Keratinocyte (primary cell): ENCODE data around the gene RBM18. TPM values are rescaled to one million over a fixed set of nuclear protein-coding genes. Genes with fewer than 3 reads are reported as not detected.

Source experiments
- DNase-seq: peaks from one replicate; pipeline ENCODE4 v3.0.0-alpha.2; 2011; ENCODE audit warnings: low read depth, missing footprints, low spot score
- FAIRE-seq: peaks from 2 replicates; lab custom pipeline; 2011; peaks lifted over from hg19 to GRCh38; lab: Jason Lieb, UNC
- H2AFZ ChIP-seq: 2 replicates; pipeline ENCODE4 v1.6.0; 2012; ENCODE audit warnings: low read length, control low read depth, inconsistent platforms; ENCODE audit not compliant: control insufficient read depth
- H3K27ac ChIP-seq: 2 replicates; pipeline ENCODE4 v1.5.1; 2011; ENCODE audit warnings: low read length; ENCODE audit not compliant: control insufficient read depth, insufficient read depth
- H3K27me3 ChIP-seq: 3 replicates; pipeline ENCODE4 v1.6.0; 2011; ENCODE audit warnings: low read length; ENCODE audit not compliant: control insufficient read depth, insufficient read depth; ENCODE audit errors: extremely low read depth
- H3K36me3 ChIP-seq, 2 experiments: 2 replicates in 1 of 2; 3 replicates in 1 of 2; pipeline ENCODE4 v1.5.1; 2011; ENCODE audit warnings: low read length in 2 of 2, mild to moderate bottlenecking in 1 of 2; ENCODE audit not compliant: control insufficient read depth in 2 of 2, insufficient read depth in 2 of 2; ENCODE audit errors: extremely low read depth in 1 of 2
- H3K4me1 ChIP-seq: 3 replicates; pipeline ENCODE4 v1.5.1; 2011; ENCODE audit warnings: low read length; ENCODE audit not compliant: control insufficient read depth, insufficient read depth; ENCODE audit errors: extremely low read depth
- H3K4me2 ChIP-seq: 3 replicates; pipeline ENCODE4 v1.6.0; 2011; ENCODE audit warnings: low read depth, low read length; ENCODE audit not compliant: control insufficient read depth, insufficient read depth; ENCODE audit errors: extremely low read depth
- H3K4me3 ChIP-seq, 3 experiments: fragments of 200-600 bp in 1 of 3; sonication (generic) in 1 of 3; 2 replicates in 2 of 3; 3 replicates in 1 of 3; pipeline ENCODE4 v1.5.1; 2011 to 2016; ENCODE audit warnings: low read length in 3 of 3, mild to moderate bottlenecking in 3 of 3, control low read depth in 2 of 3, inconsistent platforms in 1 of 3, low read depth in 1 of 3, mixed read lengths in 1 of 3, mixed run types in 1 of 3, moderate library complexity in 1 of 3; ENCODE audit not compliant: control insufficient read depth in 2 of 3, insufficient read depth in 2 of 3; ENCODE audit errors: extremely low read depth in 1 of 3
- H3K79me2 ChIP-seq: 2 replicates; pipeline ENCODE4 v1.6.0; 2012; ENCODE audit warnings: low read length; ENCODE audit not compliant: control insufficient read depth, insufficient read depth
- H3K9ac ChIP-seq: 3 replicates; pipeline ENCODE4 v1.6.0; 2011; ENCODE audit warnings: low read length; ENCODE audit not compliant: control insufficient read depth, insufficient read depth; ENCODE audit errors: extremely low read depth
- H3K9me1 ChIP-seq: 3 replicates; pipeline ENCODE4 v1.6.0; 2011; ENCODE audit warnings: low read length; ENCODE audit not compliant: control insufficient read depth, insufficient read depth; ENCODE audit errors: extremely low read depth
- H3K9me3 ChIP-seq: 2 replicates; pipeline ENCODE4 v1.5.1; 2012; ENCODE audit warnings: low read depth, low read length; ENCODE audit not compliant: control insufficient read depth
- H4K20me1 ChIP-seq: 3 replicates; pipeline ENCODE4 v1.6.0; 2011; ENCODE audit warnings: low read length; ENCODE audit not compliant: control insufficient read depth, insufficient read depth; ENCODE audit errors: extremely low read depth
- CTCF ChIP-seq, 3 experiments: IDR thresholded peaks in 1 of 3; conservative IDR thresholded peaks in 1 of 3; optimal IDR thresholded peaks in 1 of 3; 2 replicates in 2 of 3; 3 replicates in 1 of 3; pipeline versions ENCODE3 to v1.5.1; 2011; ENCODE audit warnings: low read length in 3 of 3, mild to moderate bottlenecking in 3 of 3, moderate library complexity in 2 of 3, control low read depth in 1 of 3, inconsistent platforms in 1 of 3; ENCODE audit not compliant: insufficient read depth in 2 of 3; ENCODE audit errors: extremely low read depth in 1 of 3
- EZH2 ChIP-seq: IDR thresholded peaks from one replicate; pipeline ENCODE4 v1.6.1; 2012; ENCODE audit warnings: inconsistent platforms, mild to moderate bottlenecking, low read length, moderate library complexity
- dilution Hi-C: fragments of 300-500 bp; cut with MboI; formaldehyde crosslinking; loops from one replicate; pipeline ENCODE4 v1.7.0; 2020; ENCODE audit warnings: low sequenced_read_pairs; ENCODE audit not compliant: extremely low pct_ligation_motif_present
- polyA plus RNA-seq, 5 experiments: library from polyadenylated mRNA; depleted of rRNA in 3 of 5; stranded (reverse) in 3 of 5; stranded (forward) in 1 of 5; unstranded in 1 of 5; fragments of >200 nt; gene quantifications; 1 replicate in 1 of 5; 2 replicates in 3 of 5; 3 replicates in 1 of 5; pipeline versions ENCODE4 v1.2.1 to v1.2.3, GENCODE V29; 2011 to 2012; ENCODE audit warnings: missing spikeins in 2 of 5, low read depth in 1 of 5, low replicate concordance in 1 of 5

The RBM18 gene
- polyA plus RNA-seq, 1 donor (not counting 4 experiments of a cell fraction or from before 2014, with no cell fraction given), result 43.4 TPM

- H2AFZ ChIP-seq, result no peak overlapping the region
- H3K27ac ChIP-seq, result no peak overlapping the region
- TF ChIP-seq EZH2, result no peak
- no peak for TF ChIP-seq CTCF (optimal IDR thresholded peaks at IDR 0.05 in 1 of 3, IDR thresholded peaks at IDR 0.05 in 1 of 3, conservative IDR thresholded peaks at IDR 0.05 in 1 of 3; ENCODE audit: extremely low read depth in 1 of 3, insufficient read depth in 2 of 3, low read length in 3 of 3)
- no peak for FAIRE-seq
- peaks cover 2 to 7% of the 10 kb centered on the region in 2 experiments for H3K36me3 ChIP-seq
- H3K4me2 ChIP-seq, result no peak overlapping the region
- H4K20me1 ChIP-seq, result peaks cover 2% of the 10 kb centered on the region
- no peak overlapping the region for H3K9ac ChIP-seq
- no peak for DNase-seq
- dilution Hi-C loops, result no loop called here
- H3K4me3 ChIP-seq, result no peak overlapping the region
- H3K27me3 ChIP-seq, result no peaks in the 10 kb centered on the region
- H3K4me1 ChIP-seq, result no peaks in the 10 kb centered on the region
- H3K79me2 ChIP-seq, result peaks cover 85% of the 10 kb centered on the region
- H3K9me1 ChIP-seq, result no peaks in the 10 kb centered on the region
- peaks cover 3% of the 10 kb centered on the region for H3K9me3 ChIP-seq
Measured at GRCh38 chr9:122274055-122274454, 9.4 kb upstream of the RBM18 start.

DNA sequence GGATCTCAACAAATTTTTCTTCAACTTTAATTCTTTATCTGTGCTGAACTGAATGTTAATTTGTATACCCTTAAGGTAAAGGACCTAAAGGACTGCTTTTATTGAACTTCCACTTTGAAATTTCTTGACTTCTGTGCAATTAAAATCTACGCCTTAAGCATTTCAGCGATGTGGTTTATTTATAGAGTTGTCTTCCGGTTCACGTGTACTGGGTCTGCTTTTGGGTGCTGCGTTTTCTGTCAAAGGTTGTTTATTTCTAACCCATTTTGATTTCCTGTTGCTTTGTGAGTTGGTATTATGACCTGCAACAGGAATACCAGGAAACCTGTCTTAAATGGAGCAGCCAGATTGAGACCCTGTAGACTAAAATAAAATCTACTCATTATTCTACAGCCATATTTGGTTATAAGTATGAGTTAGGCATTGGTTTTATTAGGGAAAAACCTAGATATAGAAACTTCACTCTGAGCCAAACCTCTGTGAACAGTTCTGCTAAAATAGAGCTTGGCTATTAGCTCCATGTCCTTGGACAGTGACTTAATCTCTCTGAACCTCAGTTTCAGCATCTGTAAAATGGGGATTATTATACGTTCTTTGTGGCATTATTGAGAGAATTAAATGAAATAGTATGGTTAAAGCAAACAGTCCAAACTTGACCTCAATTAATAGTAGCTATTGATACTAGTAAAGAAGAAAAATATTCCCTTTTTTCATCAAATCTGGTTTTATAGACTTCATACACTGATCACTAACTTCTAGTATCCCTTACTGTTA is 3.6 kb upstream of the RBM18 start:
- TF ChIP-seq CTCF (optimal IDR thresholded peaks at IDR 0.05 in 1 of 3, IDR thresholded peaks at IDR 0.05 in 1 of 3, conservative IDR thresholded peaks at IDR 0.05 in 1 of 3; ENCODE audit: extremely low read depth in 1 of 3, insufficient read depth in 2 of 3, low read length in 3 of 3) (no peak), EZH2 (no peak)
- Histone ChIP-seq H3K79me2 (peaks cover 86% of the 10 kb centered on the region), H3K36me3 (peaks cover 0 to 2% of the 10 kb centered on the region in 2 experiments), H4K20me1 (no peaks in the 10 kb centered on the region), H3K4me1 (peaks cover 15% of the 10 kb centered on the region), H3K27ac (no peak overlapping the region), H3K9me3 (no peaks in the 10 kb centered on the region), H3K4me2 (no peak overlapping the region), H2AFZ (no peak overlapping the region), H3K4me3 (no peak overlapping the region), H3K27me3 (no peaks in the 10 kb centered on the region), H3K9ac (no peak overlapping the region), H3K9me1 (no peaks in the 10 kb centered on the region)
- dilution Hi-C loops, result no loop called here
- FAIRE-seq (no peak), DNase-seq (no peak)
